Measurements from ENCODE around the gene PRR18. TPM values are rescaled to one million over a fixed set of nuclear protein-coding genes. Genes with fewer than 3 reads are reported as not detected.

PRR18 gene
- total RNA-seq, 1 donor, result not detected

- H3K4me2 ChIP-seq (ENCODE audit: insufficient read depth, low read length), result no peak overlapping the region
- no peak overlapping the region for H3K27ac ChIP-seq (ENCODE audit: low read depth, low read length)
- no peaks in the 10 kb centered on the region for H3K36me3 ChIP-seq (ENCODE audit: insufficient read depth, low read length)
- DNase-seq (ENCODE audit: insufficient read length, low spot score, missing footprints), result no peak
- H3K79me2 ChIP-seq (ENCODE audit: insufficient read depth, low read length), result no peaks in the 10 kb centered on the region
- no peaks in the 10 kb centered on the region for H4K20me1 ChIP-seq (ENCODE audit: insufficient read depth, low read length)
- no peaks in the 10 kb centered on the region for H3K9me3 ChIP-seq (ENCODE audit: low read depth, low read length)
- no peaks in the 10 kb centered on the region for H3K4me1 ChIP-seq (ENCODE audit: insufficient read depth, low read length)
- H2AFZ ChIP-seq (ENCODE audit: low read length), result no peak overlapping the region
- TF ChIP-seq CTCF (IDR thresholded peaks at IDR 0.05; ENCODE audit: extremely low read depth, low read depth, low read length), result no peak
- peaks cover 2% of the 10 kb centered on the region for H3K27me3 ChIP-seq (ENCODE audit: insufficient read depth, low read length)
- no peak overlapping the region for H3K4me3 ChIP-seq (ENCODE audit: insufficient read depth, low read length)
Observed at GRCh38 chr6:166293731-166294584, 14.2 kb downstream of the PRR18 start.

DNA sequence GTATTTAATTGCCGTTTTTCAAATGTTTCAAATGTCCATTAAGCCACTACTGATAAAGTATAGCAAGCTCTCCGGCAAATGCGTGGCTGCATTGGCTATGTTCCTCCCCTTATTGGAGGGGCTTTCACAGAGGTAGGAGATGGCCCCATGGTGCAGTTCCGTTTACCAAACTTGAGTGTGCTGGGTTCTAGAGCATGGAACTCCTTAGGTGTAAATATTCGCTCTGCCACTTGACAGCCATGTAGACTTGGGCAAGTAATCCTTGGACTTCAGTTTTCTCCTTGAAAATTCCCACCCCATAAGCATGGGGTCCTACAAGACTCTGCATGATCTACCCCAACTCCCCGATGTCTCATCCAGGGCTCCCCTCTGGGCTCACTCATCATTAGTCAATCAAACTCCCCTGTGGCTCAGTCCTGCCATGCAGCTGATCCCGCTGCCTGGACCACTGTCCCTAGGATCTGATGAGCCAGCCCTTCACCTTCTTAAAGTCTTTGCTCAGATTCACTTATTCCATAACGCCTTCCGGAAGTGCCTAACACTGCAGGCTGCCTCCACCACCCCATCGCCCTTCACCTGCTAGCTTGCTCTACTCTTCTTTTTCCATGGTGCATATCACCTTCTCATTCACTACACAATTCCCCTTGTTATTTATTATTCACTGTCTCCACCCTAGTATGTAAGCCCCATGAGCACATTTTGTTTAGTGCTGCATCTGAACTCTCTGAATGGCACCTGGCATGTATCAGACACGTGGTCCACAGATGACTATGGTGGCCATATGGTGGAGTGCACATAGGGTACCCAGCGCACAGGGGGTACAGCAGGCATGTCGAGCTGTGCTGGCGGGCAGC is 18.8 kb downstream of the PRR18 start:
- no peak overlapping the region for H3K4me2 ChIP-seq (ENCODE audit: insufficient read depth, low read length)
- H3K4me1 ChIP-seq (ENCODE audit: insufficient read depth, low read length), result no peaks in the 10 kb centered on the region
- H3K27me3 ChIP-seq (ENCODE audit: insufficient read depth, low read length), result peaks cover 7% of the 10 kb centered on the region
- no peaks in the 10 kb centered on the region for H4K20me1 ChIP-seq (ENCODE audit: insufficient read depth, low read length)
- no peak overlapping the region for H3K4me3 ChIP-seq (ENCODE audit: insufficient read depth, low read length)
- H2AFZ ChIP-seq (ENCODE audit: low read length), result no peak overlapping the region
- H3K36me3 ChIP-seq (ENCODE audit: insufficient read depth, low read length), result no peaks in the 10 kb centered on the region
- no peak for TF ChIP-seq CTCF (IDR thresholded peaks at IDR 0.05; ENCODE audit: extremely low read depth, low read depth, low read length)
- H3K9me3 ChIP-seq (ENCODE audit: low read depth, low read length), result no peaks in the 10 kb centered on the region
- H3K27ac ChIP-seq (ENCODE audit: low read depth, low read length), result no peak overlapping the region
- no peak for DNase-seq (ENCODE audit: insufficient read length, low spot score, missing footprints)
- no peaks in the 10 kb centered on the region for H3K79me2 ChIP-seq (ENCODE audit: insufficient read depth, low read length)

DNA sequence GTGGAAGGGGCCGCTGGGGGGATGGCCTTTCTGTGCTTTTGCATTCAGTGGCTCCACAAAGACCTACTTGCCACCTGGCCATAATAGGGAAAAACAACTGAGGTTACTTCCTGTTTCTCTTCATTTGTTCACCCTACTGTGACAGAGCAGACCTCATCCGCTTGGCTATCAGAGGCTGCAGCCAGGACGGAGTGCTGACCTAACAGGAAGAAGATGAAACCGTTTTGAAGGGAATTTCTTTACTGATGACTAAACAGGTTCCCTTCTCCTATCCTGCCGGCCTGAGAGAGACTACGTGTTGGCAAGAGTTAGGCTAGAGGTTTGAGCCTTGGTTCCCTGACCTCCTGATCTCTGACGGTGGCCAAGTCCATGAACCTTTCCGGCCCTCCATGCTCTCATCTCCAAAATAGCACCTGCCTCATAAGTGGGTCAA is 21.3 kb downstream of the PRR18 start:
- DNase-seq (ENCODE audit: insufficient read length, low spot score, missing footprints), result no peak
- Histone ChIP-seq H3K4me3 (ENCODE audit: insufficient read depth, low read length) (no peak overlapping the region), H3K9me3 (ENCODE audit: low read depth, low read length) (no peaks in the 10 kb centered on the region), H2AFZ (ENCODE audit: low read length) (no peak overlapping the region), H3K79me2 (ENCODE audit: insufficient read depth, low read length) (no peaks in the 10 kb centered on the region), H3K4me1 (ENCODE audit: insufficient read depth, low read length) (no peaks in the 10 kb centered on the region), H3K36me3 (ENCODE audit: insufficient read depth, low read length) (no peaks in the 10 kb centered on the region), H3K4me2 (ENCODE audit: insufficient read depth, low read length) (no peak overlapping the region), H4K20me1 (ENCODE audit: insufficient read depth, low read length) (no peaks in the 10 kb centered on the region), H3K27me3 (ENCODE audit: insufficient read depth, low read length) (peaks cover 7% of the 10 kb centered on the region), H3K27ac (ENCODE audit: low read depth, low read length) (no peak overlapping the region)
- TF ChIP-seq CTCF (IDR thresholded peaks at IDR 0.05; ENCODE audit: extremely low read depth, low read depth, low read length), result no peak

DNA sequence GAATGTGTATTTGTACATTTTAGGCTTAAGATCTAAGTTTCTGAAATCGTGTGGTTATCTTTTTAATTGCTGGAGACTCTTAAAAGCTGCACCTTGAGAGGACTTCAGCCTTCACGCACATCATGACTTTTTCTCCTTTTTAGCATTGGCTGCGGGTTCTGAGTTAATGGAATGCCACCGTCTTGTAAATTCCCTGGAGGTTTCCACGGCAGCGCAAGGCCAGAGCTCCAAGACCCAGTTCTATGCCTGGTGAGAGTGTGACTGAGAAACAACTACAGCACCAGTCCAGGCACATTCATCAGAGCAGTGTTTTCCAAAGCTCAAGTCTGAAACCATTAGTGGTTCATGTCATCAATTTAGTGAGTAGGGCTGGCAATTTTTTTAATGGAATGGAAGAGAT is 23.0 kb downstream of the PRR18 start:
- Histone ChIP-seq H3K4me2 (ENCODE audit: insufficient read depth, low read length) (no peak overlapping the region), H3K27me3 (ENCODE audit: insufficient read depth, low read length) (peaks cover 7% of the 10 kb centered on the region), H2AFZ (ENCODE audit: low read length) (no peak overlapping the region), H3K4me3 (ENCODE audit: insufficient read depth, low read length) (no peak overlapping the region), H4K20me1 (ENCODE audit: insufficient read depth, low read length) (no peaks in the 10 kb centered on the region), H3K4me1 (ENCODE audit: insufficient read depth, low read length) (no peaks in the 10 kb centered on the region), H3K9me3 (ENCODE audit: low read depth, low read length) (no peaks in the 10 kb centered on the region), H3K36me3 (ENCODE audit: insufficient read depth, low read length) (no peaks in the 10 kb centered on the region), H3K79me2 (ENCODE audit: insufficient read depth, low read length) (no peaks in the 10 kb centered on the region), H3K27ac (ENCODE audit: low read depth, low read length) (no peak overlapping the region)
- TF ChIP-seq CTCF (IDR thresholded peaks at IDR 0.05; ENCODE audit: extremely low read depth, low read depth, low read length), result no peak
- DNase-seq (ENCODE audit: insufficient read length, low spot score, missing footprints), result no peak

Data from osteoblast (primary cell).